GM23248 (cell line): Measurements from ENCODE around the gene PPL. TPM values are rescaled to one million over a fixed set of nuclear protein-coding genes. Genes with fewer than 3 reads are reported as not detected.

Source experiments
- DNase-seq: peaks from one replicate; pipeline ENCODE4 v3.0.0-alpha.2; 2015
- H2AFZ ChIP-seq: fragments of 200-600 bp; sonication (generic); 2 replicates; pipeline ENCODE4 v1.6.1; 2016; ENCODE audit warnings: antibody characterized with exemption
- H3F3A ChIP-seq: fragments of 200-600 bp; sonication (generic); 2 replicates; pipeline ENCODE4 v1.6.1; 2016; ENCODE audit warnings: mild to moderate bottlenecking, antibody characterized with exemption, mixed run types; ENCODE audit not compliant: insufficient read depth
- H3K27ac ChIP-seq: fragments of 200-600 bp; sonication (generic); 2 replicates; pipeline ENCODE4 v1.5.1; 2016; ENCODE audit warnings: mild to moderate bottlenecking
- H3K27me3 ChIP-seq: fragments of 200-600 bp; sonication (generic); replicated peaks from 2 replicates; pipeline ENCODE4 v1.6.1; 2016; ENCODE audit warnings: mild to moderate bottlenecking; ENCODE audit not compliant: insufficient read depth
- H3K36me3 ChIP-seq: fragments of 200-600 bp; sonication (generic); 2 replicates; pipeline ENCODE4 v1.6.1; 2016; ENCODE audit warnings: low read depth, mild to moderate bottlenecking
- H3K4me1 ChIP-seq: fragments of 200-600 bp; sonication (generic); 2 replicates; pipeline ENCODE4 v1.6.1; 2016; ENCODE audit warnings: mild to moderate bottlenecking; ENCODE audit not compliant: insufficient read depth
- H3K4me2 ChIP-seq: fragments of 200-600 bp; sonication (generic); one replicate; pipeline ENCODE4 v1.6.1; 2016; ENCODE audit warnings: mild to moderate bottlenecking; ENCODE audit not compliant: unreplicated experiment
- H3K4me3 ChIP-seq: fragments of 200-600 bp; sonication (generic); 2 replicates; pipeline ENCODE4 v1.5.1; 2016; ENCODE audit warnings: mild to moderate bottlenecking
- H3K79me2 ChIP-seq: fragments of 200-600 bp; sonication (generic); 2 replicates; pipeline ENCODE4 v1.6.1; 2016; ENCODE audit warnings: mild to moderate bottlenecking; ENCODE audit not compliant: insufficient read depth
- H3K9ac ChIP-seq: fragments of 200-600 bp; sonication (generic); 2 replicates; pipeline ENCODE4 v1.6.1; 2016; ENCODE audit warnings: mild to moderate bottlenecking
- H3K9me2 ChIP-seq: fragments of 200-600 bp; sonication (generic); 2 replicates; pipeline ENCODE4 v1.6.1; 2016; ENCODE audit warnings: mixed run types, mild to moderate bottlenecking, moderate library complexity; ENCODE audit not compliant: insufficient read depth
- H3K9me3 ChIP-seq: fragments of 200-600 bp; sonication (generic); one replicate; pipeline ENCODE4 v1.6.1; 2017; ENCODE audit warnings: low read depth
- H4K20me1 ChIP-seq: fragments of 200-600 bp; sonication (generic); 2 replicates; pipeline ENCODE4 v1.6.0; 2016; ENCODE audit not compliant: insufficient read depth
- EZH2 ChIP-seq: fragments of 200-600 bp; sonication (generic); IDR thresholded peaks from 2 replicates; pipeline ENCODE4 v1.6.1; 2018; ENCODE audit warnings: antibody characterized with exemption, mild to moderate bottlenecking; ENCODE audit not compliant: insufficient read depth, poor library complexity, severe bottlenecking
- EZH2phosphoT487 ChIP-seq: fragments of 200-600 bp; sonication (generic); IDR thresholded peaks from 2 replicates; pipeline ENCODE4 v1.6.1; 2018; ENCODE audit warnings: antibody characterized with exemption, moderate library complexity, mild to moderate bottlenecking, low read depth; ENCODE audit not compliant: insufficient read depth
- WGBS, 2 experiments: methylation state at CpG; one replicate each; pipeline ENCODE4 v1.1.6; 2015 to 2017; ENCODE audit warnings: low lambda C conversion rate in 2 of 2, low coverage in 1 of 2; ENCODE audit errors: missing lambda C conversion rate in 2 of 2; 5-methylcytosine and 5-hydroxymethylcytosine counted together
- in situ Hi-C: fragments of 300-500 bp; cut with MboI; formaldehyde crosslinking; loops from 2 replicates; pipeline ENCODE4 v1.15.0; 2020
- polyA plus RNA-seq: library from polyadenylated mRNA; unstranded; fragments of >200 nt; fragmentation: Nextera tagmentation; extraction: Ambion mirVana; gene quantifications from 2 replicates; pipeline ENCODE4 v1.2.1, GENCODE V29; 2016
- total RNA-seq: library from RNA; depleted of rRNA; stranded (reverse); fragments of >200 nt; shearing (Covaris generic); gene quantifications from 2 replicates; pipeline ENCODE4 v1.2.3, GENCODE V29; 2014

PPL gene
- total and polyA plus RNA-seq, 2 experiments from 2014 or later: 1.2 to 1.7 TPM

GRCh38 chr16:4904942-4905615, 31.9 kb downstream of the PPL start:
- Histone ChIP-seq H3K79me2 (no peaks in the 10 kb centered on the region), H3K27ac (no peak overlapping the region), H3K9me3 (no peaks in the 10 kb centered on the region), H4K20me1 (no peaks in the 10 kb centered on the region), H3K36me3 (no peaks in the 10 kb centered on the region), H3K9ac (no peak overlapping the region), H3F3A (no peaks in the 10 kb centered on the region), H3K4me2 (no peak overlapping the region), H3K9me2 (no peaks in the 10 kb centered on the region), H3K4me3 (no peak overlapping the region), H2AFZ (no peak overlapping the region), H3K27me3 (no peaks in the 10 kb centered on the region), H3K4me1 (no peaks in the 10 kb centered on the region)
- in situ Hi-C loops: no loop called here
- DNase-seq: no peak
- TF ChIP-seq EZH2phosphoT487: no peak
- TF ChIP-seq EZH2: no peak
- 84 to 90% methylated on average over 14 of the region's 14 CpGs for whole genome bisulfite sequencing, 2 experiments

DNA sequence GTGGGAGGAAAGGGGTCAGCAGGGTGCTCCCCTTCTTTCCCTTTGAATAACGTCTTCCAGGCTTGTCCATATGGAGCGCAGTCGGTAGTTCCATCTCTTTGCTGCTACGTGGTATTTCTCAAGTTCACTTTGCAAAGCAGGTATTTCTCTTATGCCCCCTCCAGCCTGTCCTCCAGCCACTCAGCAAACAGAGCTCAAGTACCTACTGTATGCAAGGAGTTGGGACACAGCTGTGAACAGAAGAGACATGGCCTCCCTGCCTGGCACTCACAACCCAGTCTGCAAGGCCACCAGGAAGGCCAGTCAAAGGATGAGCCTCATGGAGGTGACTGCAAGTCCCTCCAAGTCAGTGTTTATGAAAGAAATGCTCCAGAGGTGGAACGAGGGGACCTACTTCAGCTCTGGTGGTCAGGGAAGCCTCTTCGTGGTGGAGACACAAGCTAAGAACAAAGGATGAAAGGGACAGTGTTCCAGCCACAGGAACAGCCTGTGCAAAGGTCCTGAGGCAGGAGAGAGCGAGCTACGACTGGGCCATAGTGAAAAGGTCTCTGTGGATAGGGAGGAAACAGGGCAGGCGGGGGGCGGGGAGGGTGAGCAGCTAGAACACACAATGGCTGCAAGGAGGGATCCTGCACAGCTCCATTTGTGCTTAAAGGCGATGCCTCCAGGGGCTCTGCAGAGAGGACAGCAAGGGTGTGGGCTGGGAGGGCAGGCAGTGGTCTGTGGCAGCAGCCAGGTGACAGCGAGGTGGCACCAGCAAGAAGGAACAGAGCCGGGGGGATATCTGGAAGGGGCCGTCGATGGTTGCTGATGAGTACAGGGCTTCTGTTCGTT, 32.6 kb downstream of the PPL start:
- Histone ChIP-seq H3K27ac (no peak overlapping the region), H3K9me3 (no peaks in the 10 kb centered on the region), H3K79me2 (no peaks in the 10 kb centered on the region), H3K9ac (no peak overlapping the region), H3K9me2 (no peaks in the 10 kb centered on the region), H3K27me3 (no peaks in the 10 kb centered on the region), H3K4me1 (no peaks in the 10 kb centered on the region), H2AFZ (no peak overlapping the region), H3K4me2 (no peak overlapping the region), H3K4me3 (no peak overlapping the region), H3F3A (no peaks in the 10 kb centered on the region), H4K20me1 (no peaks in the 10 kb centered on the region), H3K36me3 (no peaks in the 10 kb centered on the region)
- WGBS, 2 experiments: 75 to 78% methylated on average over 16 of the region's 16 CpGs
- DNase-seq: no peak
- TF ChIP-seq EZH2 (no peak), EZH2phosphoT487 (no peak)
- in situ Hi-C loops: no loop called here

DNA sequence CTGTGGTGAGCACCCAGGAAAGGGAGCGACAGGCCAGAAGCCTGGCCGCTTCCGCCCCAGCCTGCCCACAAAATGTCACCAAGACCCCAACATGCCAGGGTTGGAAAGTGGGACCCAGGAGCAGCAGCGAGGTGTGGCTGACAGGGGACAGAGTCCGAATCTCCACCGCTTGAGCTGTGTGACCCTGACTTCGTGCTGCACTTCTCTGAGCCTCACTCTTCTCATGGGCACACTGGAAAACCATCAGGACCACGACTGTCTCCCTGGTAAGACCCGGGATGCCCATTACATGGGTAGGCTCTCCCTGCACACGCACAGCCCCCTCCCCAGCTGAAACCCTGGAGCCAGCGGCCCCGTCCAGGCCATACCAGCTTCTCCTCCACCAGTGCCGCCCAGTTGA, 34.9 kb downstream of the PPL start:
- H3K4me2 ChIP-seq: no peak overlapping the region
- H3K9me3 ChIP-seq: no peaks in the 10 kb centered on the region
- H3K27me3 ChIP-seq: no peaks in the 10 kb centered on the region
- no peak overlapping the region for H2AFZ ChIP-seq
- H3K4me1 ChIP-seq: no peaks in the 10 kb centered on the region
- WGBS, 2 experiments: 78 to 85% methylated on average over 13 of the region's 13 CpGs
- no peaks in the 10 kb centered on the region for H3F3A ChIP-seq
- H3K27ac ChIP-seq: no peak overlapping the region
- DNase-seq: no peak
- no peaks in the 10 kb centered on the region for H3K9me2 ChIP-seq
- TF ChIP-seq EZH2phosphoT487: no peak
- TF ChIP-seq EZH2: no peak
- no peaks in the 10 kb centered on the region for H4K20me1 ChIP-seq
- no peaks in the 10 kb centered on the region for H3K79me2 ChIP-seq
- H3K4me3 ChIP-seq: no peak overlapping the region
- in situ Hi-C loops: no loop called here
- H3K9ac ChIP-seq: no peak overlapping the region
- H3K36me3 ChIP-seq: no peaks in the 10 kb centered on the region

GRCh38 chr16:4900750-4901149, 36.2 kb downstream of the PPL start:
- H3F3A ChIP-seq: no peaks in the 10 kb centered on the region
- H3K9ac ChIP-seq: no peak overlapping the region
- no peaks in the 10 kb centered on the region for H3K27me3 ChIP-seq
- no peak overlapping the region for H3K4me3 ChIP-seq
- in situ Hi-C loops: no loop called here
- TF ChIP-seq EZH2phosphoT487 (no peak), EZH2 (no peak)
- no peaks in the 10 kb centered on the region for H3K79me2 ChIP-seq
- no peak for DNase-seq
- no peaks in the 10 kb centered on the region for H3K4me1 ChIP-seq
- WGBS, 2 experiments: 79 to 80% methylated on average over 11 of the region's 11 CpGs
- no peaks in the 10 kb centered on the region for H3K36me3 ChIP-seq
- no peaks in the 10 kb centered on the region for H3K9me2 ChIP-seq
- H3K4me2 ChIP-seq: no peak overlapping the region
- no peak overlapping the region for H3K27ac ChIP-seq
- no peaks in the 10 kb centered on the region for H3K9me3 ChIP-seq
- no peaks in the 10 kb centered on the region for H4K20me1 ChIP-seq
- H2AFZ ChIP-seq: no peak overlapping the region
